HG03575 (cell line): ENCODE measurements around the gene APOB.

ENCODE experiments used
- ATAC-seq: cut with Tn5 transposase; IDR thresholded peaks from one replicate; pipeline ENCODE4 v1.9.1; 2021; ENCODE audit not compliant: unreplicated experiment, insufficient number of reproducible peaks, low FRiP score; ENCODE audit errors: extremely low read depth

Gene APOB

DNA sequence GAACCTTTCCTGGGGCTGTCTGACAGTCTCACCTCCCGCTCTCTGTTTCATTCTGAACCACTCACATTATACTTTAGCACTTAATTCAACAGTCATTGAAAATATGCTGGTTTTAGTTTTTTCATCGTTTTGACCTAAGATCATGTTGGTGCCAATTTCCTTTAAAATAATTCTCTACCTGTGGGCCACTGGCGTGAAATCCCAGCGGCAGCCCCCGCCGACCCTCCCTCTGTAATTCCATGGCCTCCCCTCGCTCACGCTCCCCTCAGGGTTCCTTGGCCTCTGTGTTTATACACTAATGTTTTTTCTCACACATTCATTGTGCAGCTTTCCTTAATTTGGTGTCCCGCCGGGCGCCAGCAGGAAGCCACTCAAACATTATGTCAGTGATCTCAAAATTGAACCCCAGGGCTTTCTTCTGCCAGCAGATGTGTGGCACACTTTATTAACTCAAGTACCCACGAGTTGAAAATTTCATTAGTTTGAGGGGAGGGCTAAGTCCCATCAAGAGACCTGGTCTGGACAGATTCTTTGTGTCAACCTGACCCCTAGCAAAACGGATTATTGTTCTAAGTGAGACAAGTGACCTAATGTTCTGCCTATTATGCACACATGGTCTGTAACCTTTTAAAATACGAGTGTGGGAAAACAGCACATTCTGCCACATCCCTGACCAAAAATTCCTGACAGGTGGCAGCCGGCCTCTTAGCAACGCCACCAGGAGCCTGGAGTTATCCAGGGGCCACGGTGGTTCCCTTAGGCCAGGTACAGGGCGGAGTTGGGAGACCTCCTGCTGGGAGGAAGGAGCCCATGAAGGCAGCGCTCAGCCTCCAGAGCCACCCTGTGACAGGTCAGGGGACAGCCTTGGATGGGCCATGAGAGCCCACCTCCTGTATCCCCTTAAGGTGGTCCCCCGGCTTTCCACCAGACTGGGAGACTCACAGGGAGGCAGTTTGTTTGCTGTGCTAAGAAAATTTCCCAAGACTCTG, 53.1 kb downstream of the APOB start:
- no peak for ATAC-seq

- ATAC-seq, result no peak
These were observed 54.5 kb downstream of the APOB start for GRCh38 chr2:20989404-20989803.

DNA sequence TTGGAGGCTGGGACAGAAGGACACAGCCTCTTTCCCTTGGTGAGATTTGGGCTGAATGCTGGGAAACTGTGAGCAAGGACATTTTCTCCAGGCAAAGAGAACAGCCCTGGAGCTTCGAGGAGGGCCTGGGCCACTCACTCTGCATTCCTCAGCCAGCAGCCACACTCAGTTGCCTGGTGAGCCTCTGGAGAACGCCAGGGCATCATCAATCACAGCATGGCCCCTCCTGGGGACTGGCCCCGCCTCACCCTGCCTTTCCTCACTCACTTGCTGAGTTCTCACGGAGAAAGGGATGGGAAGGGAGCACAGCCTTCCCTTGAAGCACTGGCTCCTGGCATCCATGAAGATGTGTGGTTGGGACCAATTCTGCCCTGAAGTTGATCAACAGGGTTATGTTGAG, 55.0 kb downstream of the APOB start:
- no peak for ATAC-seq

- no peak for ATAC-seq
These were observed 57.6 kb downstream of the APOB start for GRCh38 chr2:20986024-20986939.

GRCh38 chr2:20985062-20985461, 58.8 kb downstream of the APOB start:
- ATAC-seq, result no peak

- ATAC-seq, result no peak
These were observed 59.5 kb downstream of the APOB start for GRCh38 chr2:20984408-20984807.

DNA sequence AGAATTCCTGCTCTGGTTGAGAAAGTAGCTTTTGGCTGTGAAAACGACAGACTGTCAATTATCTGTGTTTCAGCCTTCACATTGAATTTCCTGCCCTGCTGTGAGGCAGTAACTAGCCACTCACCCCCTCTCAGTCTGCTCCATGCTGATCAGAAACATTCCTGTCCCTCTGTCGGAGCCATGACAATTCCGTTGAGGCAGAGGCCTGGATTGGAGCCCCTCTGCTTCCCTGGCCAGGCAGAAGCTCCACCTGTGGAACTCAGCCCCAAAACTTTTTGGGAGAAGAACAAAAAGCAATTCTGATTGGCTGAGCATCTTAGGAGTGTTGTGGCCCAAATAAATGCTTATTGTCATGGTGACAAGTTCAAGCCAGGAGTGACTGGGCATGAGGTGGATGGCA, 60.0 kb downstream of the APOB start:
- ATAC-seq, result no peak

DNA sequence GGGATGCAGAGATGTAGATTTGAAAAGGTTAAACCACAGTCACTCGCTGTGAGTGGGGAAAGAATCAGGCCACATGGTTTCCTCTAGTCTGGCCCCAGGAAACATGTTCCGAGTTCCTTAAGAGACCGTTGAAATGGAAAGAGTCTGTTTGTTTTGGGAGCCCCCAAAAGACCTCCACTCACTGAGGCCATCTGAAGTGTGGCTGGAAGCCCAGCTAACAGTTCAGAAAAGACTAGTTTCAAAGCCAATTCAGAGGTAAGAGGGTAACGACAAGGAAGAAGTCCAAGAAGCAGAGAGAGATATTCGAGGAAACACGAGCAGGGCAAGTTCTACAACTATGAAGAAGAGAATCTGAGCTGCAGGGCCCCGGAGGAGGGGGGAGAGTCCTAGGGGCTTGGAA, 61.0 kb downstream of the APOB start:
- no peak for ATAC-seq

DNA sequence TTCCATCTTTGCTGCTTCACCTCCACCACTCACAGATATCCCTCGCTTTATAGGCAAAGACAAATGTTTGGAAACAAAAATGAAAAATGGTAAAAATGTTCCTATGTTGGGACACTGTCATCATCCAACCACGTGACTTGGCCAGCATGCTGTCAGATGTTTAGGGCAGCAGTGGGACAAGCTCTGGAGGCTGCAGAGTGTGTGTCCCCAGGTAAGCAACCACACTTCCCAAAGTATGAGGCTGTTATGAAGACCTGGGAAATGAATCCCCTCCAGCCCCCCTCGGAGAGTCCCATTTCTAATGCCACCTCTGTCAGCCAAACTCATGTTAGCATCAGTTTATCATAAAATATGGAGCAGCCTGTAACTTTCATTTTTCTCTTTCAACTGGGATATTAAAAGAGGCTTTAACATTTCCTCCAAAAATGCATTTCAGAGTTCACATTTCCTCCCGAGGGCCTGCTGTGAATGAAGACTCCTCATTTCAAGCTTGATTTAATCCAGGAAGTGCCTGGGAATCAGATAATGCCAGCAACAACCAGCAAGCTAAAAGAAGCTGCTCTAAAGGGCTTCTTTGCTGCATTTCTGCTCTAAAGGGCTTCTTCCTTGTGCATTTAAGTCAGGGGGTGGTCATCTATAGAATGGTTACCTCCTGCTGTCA, 66.2 kb downstream of the APOB start:
- ATAC-seq, result no peak

GRCh38 chr2:20976527-20976926, 67.3 kb downstream of the APOB start:
- no peak for ATAC-seq

DNA sequence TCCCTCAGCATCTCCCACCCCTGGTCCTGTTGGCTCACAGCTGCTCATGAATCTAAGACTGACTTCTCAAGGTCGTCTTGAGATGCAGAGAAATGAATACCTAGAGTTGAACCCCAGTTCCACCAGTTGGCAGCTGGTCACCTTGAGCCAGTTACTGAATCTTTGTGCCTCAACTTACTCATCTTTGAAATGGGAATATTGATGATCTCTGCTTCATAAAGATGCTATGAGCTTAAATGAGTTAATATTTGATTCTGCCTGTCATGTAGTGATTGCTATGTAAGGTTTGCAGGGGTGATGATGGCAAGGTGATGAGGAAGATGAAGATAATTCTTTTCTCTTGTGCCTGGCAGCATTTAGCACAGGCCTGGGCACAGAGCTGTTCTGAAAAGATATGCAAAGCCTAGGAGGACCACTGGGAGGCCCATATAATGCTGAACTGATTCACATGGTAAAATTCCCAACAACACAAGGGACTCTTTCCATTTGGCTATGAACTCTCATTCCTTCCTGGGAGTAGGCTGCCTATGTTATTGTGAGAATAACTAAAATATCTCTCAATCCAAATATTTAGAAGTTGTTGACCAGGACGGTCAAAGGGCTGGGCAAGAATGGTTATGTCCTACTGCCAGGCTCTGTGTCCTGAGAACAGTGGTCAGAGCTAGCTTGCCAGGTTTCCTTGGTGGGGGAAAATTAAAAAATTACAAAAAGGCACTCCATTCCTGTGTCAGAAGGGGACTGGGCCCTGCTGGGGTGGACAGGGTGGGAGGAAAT, 70.9 kb downstream of the APOB start:
- no peak for ATAC-seq

GRCh38 chr2:20972110-20972509, 71.8 kb downstream of the APOB start:
- no peak for ATAC-seq

- ATAC-seq, result no peak
These were observed 73.8 kb downstream of the APOB start for GRCh38 chr2:20970068-20970467.

DNA sequence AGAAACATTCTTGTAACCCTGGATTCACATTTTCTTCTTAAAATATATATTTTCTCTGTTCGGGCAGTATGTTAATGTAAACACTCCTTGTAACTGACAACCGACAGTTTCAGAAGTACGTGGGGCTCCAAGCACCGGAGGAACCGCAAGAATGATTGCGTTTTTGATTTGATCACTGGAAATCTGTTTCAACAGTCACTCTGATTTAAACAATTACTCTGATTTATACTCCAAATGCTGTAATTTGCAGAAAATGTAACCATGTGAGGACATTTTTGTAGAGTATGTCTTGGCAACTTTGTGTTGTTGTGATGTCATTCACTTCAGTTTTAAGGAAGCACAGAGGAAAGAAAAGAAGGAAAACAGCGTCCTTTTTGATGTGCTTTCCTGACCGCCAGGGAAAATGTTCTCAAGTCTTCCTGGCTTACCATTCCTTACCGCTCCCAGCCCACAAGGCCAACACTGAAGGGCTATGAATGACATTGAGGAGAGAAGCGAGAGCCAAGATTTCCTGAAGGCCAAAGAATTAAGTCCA, 77.7 kb downstream of the APOB start:
- ATAC-seq, result no peak

GRCh38 chr2:20965221-20965620, 78.7 kb downstream of the APOB start:
- no peak for ATAC-seq

DNA sequence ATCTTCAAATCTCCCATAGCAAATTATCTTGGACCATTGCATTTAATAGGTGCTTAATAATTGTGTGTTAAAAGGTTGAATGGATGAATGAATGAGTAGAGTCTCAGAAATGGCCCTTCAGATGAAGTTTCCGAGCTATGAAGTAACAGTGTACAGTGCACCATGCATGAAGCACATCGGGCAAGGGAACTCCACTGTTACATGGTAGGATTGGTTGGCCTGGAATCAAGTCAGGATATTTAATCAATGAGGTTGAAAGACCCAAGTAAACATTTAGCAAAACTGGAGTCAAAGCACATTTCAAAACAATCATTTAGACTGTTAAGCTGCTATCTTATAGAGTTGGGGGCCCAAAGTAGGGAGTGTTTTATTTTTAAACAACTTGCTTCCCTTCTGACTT, 80.0 kb downstream of the APOB start:
- no peak for ATAC-seq

- peak; percentile 83 for ATAC-seq
These were observed 80.8 kb downstream of the APOB start for GRCh38 chr2:20962939-20963557.

DNA sequence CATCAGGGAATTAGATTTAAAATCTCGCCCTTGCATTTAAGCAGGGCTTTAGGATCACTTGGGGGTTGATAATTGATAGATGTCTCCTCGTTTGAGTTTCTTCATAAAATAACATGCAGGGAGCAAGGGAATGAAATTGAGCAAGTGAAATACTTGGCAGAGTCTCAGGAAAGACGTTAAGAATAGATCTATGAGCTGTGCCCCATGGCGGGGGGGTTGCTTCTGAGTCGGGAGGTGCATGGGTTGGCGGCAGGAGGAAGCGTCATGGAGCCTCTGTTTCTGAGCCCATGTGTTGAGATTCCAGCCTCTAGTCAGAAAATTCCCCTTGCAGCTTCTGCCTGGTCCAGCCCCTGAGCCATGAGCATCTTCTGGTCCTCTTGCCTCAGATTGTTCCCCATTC, 82.0 kb downstream of the APOB start:
- no peak for ATAC-seq
